Measurements from ENCODE around the gene LHX6. TPM values are rescaled to one million over a fixed set of nuclear protein-coding genes. Genes with fewer than 3 reads are reported as not detected.

The LHX6 gene
- total and polyA plus RNA-seq, 2 of the 13 experiments (the other 11 are each of a cell fraction or from before 2014, with no cell fraction given), result 1.1 to 1.3 TPM

DNA sequence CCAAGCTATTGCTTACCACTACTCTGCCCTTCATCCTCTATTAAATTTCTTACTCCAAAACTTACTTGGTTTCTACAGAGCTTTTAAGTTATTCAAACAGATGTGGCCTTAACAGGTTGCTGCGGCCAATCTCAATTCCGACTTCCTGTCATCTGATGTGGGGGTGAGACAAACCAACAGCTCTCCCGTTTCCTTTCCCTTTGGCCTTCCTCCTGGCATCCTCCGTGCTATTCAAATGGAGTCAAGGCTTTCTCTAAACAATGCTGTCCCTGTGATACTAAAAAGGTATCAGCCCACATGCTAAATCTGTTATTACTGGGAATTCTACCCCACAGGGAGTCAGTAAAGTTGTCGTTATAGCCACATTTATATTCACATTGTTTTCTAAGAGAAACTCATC is 24.0 kb upstream of the LHX6 start:
- peaks cover 4% of the 10 kb centered on the region for H3K79me2 ChIP-seq (ENCODE audit: insufficient read depth, low read length)
- H3K4me2 ChIP-seq (ENCODE audit: low read depth, low read length), result no peak overlapping the region
- H3K9ac ChIP-seq (ENCODE audit: insufficient read depth, low read depth, low read length), result no peak overlapping the region
- ATAC-seq (no peak), FAIRE-seq (no peak), DNase-seq (ENCODE audit: low spot score) (no peak)
- no peak for TF ChIP-seq ZNF446 (CRISPR knock-in tag; IDR thresholded peaks at IDR 0.05)
- TF ChIP-seq ZNF256 (CRISPR knock-in tag; conservative IDR thresholded peaks at IDR 0.05), result no peak
- TF ChIP-seq, protein P1, sequence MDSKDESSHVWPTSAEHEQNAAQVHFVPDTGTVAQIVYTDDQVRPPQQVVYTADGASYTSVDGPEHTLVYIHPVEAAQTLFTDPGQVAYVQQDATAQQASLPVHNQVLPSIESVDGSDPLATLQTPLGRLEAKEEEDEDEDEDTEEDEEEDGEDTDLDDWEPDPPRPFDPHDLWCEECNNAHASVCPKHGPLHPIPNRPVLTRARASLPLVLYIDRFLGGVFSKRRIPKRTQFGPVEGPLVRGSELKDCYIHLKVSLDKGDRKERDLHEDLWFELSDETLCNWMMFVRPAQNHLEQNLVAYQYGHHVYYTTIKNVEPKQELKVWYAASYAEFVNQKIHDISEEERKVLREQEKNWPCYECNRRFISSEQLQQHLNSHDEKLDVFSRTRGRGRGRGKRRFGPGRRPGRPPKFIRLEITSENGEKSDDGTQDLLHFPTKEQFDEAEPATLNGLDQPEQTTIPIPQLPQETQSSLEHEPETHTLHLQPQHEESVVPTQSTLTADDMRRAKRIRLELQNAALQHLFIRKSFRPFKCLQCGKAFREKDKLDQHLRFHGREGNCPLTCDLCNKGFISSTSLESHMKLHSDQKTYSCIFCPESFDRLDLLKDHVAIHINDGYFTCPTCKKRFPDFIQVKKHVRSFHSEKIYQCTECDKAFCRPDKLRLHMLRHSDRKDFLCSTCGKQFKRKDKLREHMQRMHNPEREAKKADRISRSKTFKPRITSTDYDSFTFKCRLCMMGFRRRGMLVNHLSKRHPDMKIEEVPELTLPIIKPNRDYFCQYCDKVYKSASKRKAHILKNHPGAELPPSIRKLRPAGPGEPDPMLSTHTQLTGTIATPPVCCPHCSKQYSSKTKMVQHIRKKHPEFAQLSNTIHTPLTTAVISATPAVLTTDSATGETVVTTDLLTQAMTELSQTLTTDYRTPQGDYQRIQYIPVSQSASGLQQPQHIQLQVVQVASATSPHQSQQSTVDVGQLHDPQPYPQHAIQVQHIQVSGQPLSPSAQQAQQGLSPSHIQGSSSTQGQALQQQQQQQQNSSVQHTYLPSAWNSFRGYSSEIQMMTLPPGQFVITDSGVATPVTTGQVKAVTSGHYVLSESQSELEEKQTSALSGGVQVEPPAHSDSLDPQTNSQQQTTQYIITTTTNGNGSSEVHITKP (CRISPR knock-in tag; IDR thresholded peaks at IDR 0.05; ENCODE audit: low read depth), result no peak
- no peak for TF ChIP-seq SRY (CRISPR knock-in tag; IDR thresholded peaks at IDR 0.05)
- no peak for TF ChIP-seq ZBTB21 (CRISPR knock-in tag; IDR thresholded peaks at IDR 0.05)
- TF ChIP-seq ZNF225 (CRISPR knock-in tag; IDR thresholded peaks at IDR 0.05), result no peak
- no peak for TF ChIP-seq PCBP2 (optimal IDR thresholded peaks at IDR 0.05; ENCODE audit: low read depth, low read length, poor library complexity, severe bottlenecking)
- TF ChIP-seq ISL2 (CRISPR knock-in tag; IDR thresholded peaks at IDR 0.05), result no peak
- TF ChIP-seq, protein P2, sequence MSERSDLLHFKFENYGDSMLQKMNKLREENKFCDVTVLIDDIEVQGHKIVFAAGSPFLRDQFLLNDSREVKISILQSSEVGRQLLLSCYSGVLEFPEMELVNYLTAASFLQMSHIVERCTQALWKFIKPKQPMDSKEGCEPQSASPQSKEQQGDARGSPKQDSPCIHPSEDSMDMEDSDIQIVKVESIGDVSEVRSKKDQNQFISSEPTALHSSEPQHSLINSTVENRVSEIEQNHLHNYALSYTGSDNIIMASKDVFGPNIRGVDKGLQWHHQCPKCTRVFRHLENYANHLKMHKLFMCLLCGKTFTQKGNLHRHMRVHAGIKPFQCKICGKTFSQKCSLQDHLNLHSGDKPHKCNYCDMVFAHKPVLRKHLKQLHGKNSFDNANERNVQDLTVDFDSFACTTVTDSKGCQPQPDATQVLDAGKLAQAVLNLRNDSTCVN (CRISPR knock-in tag; IDR thresholded peaks at IDR 0.05; ENCODE audit: borderline replicate concordance), result no peak
- TF ChIP-seq, protein P3, sequence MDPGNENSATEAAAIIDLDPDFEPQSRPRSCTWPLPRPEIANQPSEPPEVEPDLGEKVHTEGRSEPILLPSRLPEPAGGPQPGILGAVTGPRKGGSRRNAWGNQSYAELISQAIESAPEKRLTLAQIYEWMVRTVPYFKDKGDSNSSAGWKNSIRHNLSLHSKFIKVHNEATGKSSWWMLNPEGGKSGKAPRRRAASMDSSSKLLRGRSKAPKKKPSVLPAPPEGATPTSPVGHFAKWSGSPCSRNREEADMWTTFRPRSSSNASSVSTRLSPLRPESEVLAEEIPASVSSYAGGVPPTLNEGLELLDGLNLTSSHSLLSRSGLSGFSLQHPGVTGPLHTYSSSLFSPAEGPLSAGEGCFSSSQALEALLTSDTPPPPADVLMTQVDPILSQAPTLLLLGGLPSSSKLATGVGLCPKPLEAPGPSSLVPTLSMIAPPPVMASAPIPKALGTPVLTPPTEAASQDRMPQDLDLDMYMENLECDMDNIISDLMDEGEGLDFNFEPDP (CRISPR knock-in tag; conservative IDR thresholded peaks at IDR 0.05), result no peak
- no peak for TF ChIP-seq PCBP1 (IDR thresholded peaks at IDR 0.05; ENCODE audit: borderline replicate concordance, low read depth, low read length)
- TF ChIP-seq, protein P4, sequence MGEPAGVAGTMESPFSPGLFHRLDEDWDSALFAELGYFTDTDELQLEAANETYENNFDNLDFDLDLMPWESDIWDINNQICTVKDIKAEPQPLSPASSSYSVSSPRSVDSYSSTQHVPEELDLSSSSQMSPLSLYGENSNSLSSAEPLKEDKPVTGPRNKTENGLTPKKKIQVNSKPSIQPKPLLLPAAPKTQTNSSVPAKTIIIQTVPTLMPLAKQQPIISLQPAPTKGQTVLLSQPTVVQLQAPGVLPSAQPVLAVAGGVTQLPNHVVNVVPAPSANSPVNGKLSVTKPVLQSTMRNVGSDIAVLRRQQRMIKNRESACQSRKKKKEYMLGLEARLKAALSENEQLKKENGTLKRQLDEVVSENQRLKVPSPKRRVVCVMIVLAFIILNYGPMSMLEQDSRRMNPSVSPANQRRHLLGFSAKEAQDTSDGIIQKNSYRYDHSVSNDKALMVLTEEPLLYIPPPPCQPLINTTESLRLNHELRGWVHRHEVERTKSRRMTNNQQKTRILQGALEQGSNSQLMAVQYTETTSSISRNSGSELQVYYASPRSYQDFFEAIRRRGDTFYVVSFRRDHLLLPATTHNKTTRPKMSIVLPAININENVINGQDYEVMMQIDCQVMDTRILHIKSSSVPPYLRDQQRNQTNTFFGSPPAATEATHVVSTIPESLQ (CRISPR knock-in tag; conservative IDR thresholded peaks at IDR 0.05), result no peak
- TF ChIP-seq XRCC5 (optimal IDR thresholded peaks at IDR 0.05; ENCODE audit: low read length), result no peak
- TF ChIP-seq ARHGAP35 (CRISPR knock-in tag; IDR thresholded peaks at IDR 0.05; ENCODE audit: borderline replicate concordance), result no peak
- no peak overlapping the region for H3K4me3 ChIP-seq (replicated peaks in 1 of 3; ENCODE audit: insufficient read depth in 1 of 3, low read depth in 2 of 3, low read length in 3 of 3)
- no peak overlapping the region for H2AFZ ChIP-seq (ENCODE audit: low read length)
- H3K36me3 ChIP-seq (replicated peaks in 1 of 2; ENCODE audit: control insufficient read depth in 1 of 2, insufficient read depth in 2 of 2, low read length in 2 of 2), result peaks cover 11 to 48% of the 10 kb centered on the region in 2 experiments
- intact Hi-C loops (cut with micrococcal nuclease; ENCODE audit: unreplicated experiment) (no loop called here), in situ Hi-C loops (cut with HindIII; ENCODE audit: extremely low pct_ligation_motif_present, low pct_unique_long_range_greater_than_20kb) (no loop called here)
- CTCF ChIA-PET (ENCODE audit: low intra/inter-chr PET ratio, low total read pairs), result no interaction called here
- no peaks in the 10 kb centered on the region for H3K4me1 ChIP-seq (ENCODE audit: insufficient read depth, low read length)
- 95% methylated on average over 5 of the region's 5 CpGs for WGBS (ENCODE audit: low lambda C conversion rate)
- no peaks in the 10 kb centered on the region for H3K27me3 ChIP-seq (ENCODE audit: control insufficient read depth in 1 of 2, insufficient read depth in 2 of 2, low read length in 2 of 2)
- no peaks in the 10 kb centered on the region for H4K20me1 ChIP-seq (ENCODE audit: insufficient read depth, low read length)
- POLR2A ChIA-PET, result interaction anchor here (1.6 kb wide), 1 partner anchor 12 kb away, joined by 4 read pairs; the partner anchor contains the start of genes MRRF and RBM18
- BruUV-seq (replicated peaks), result no TSS peak
- no peaks in the 10 kb centered on the region for H3K9me3 ChIP-seq (ENCODE audit: low read length)
- no peak overlapping the region for H3K27ac ChIP-seq (ENCODE audit: extremely low read length, insufficient read depth, low read length)

Measured in HepG2 (cell line).